Endothelial cell of hepatic sinusoid (primary cell): ENCODE results near the gene VEZT.

Experiments used
- in situ Hi-C: cut with HindIII; loops from 2 replicates; pipeline ENCODE4 v1.10.0; 2017; ENCODE audit warnings: low sequenced_read_pairs

VEZT gene

GRCh38 chr12:95248604-95249360, 31.2 kb downstream of the VEZT start:
- in situ Hi-C loops: no loop called here

- in situ Hi-C loops: no loop called here
Observed at GRCh38 chr12:95253386-95253785, 35.8 kb downstream of the VEZT start.

- in situ Hi-C loops: no loop called here
Observed at GRCh38 chr12:95257541-95257940, 39.9 kb downstream of the VEZT start.

- in situ Hi-C loops: no loop called here
Observed at GRCh38 chr12:95258151-95258550, 40.5 kb downstream of the VEZT start.

- in situ Hi-C loops: no loop called here
Observed at GRCh38 chr12:95258803-95259202, 41.2 kb downstream of the VEZT start.

GRCh38 chr12:95259368-95259767, 41.8 kb downstream of the VEZT start:
- in situ Hi-C loops: no loop called here

- in situ Hi-C loops: no loop called here
Observed at GRCh38 chr12:95261109-95261508, 43.5 kb downstream of the VEZT start.

- in situ Hi-C loops: no loop called here
Observed at GRCh38 chr12:95262808-95263207, 45.2 kb downstream of the VEZT start.

- in situ Hi-C loops: no loop called here
Observed at GRCh38 chr12:95265765-95266164, 48.2 kb downstream of the VEZT start.

- in situ Hi-C loops: no loop called here
Observed at GRCh38 chr12:95266254-95266653, 48.6 kb downstream of the VEZT start.

GRCh38 chr12:95269892-95270291, 52.3 kb downstream of the VEZT start:
- in situ Hi-C loops: no loop called here

- in situ Hi-C loops: no loop called here
Observed at GRCh38 chr12:95271465-95271864, 53.9 kb downstream of the VEZT start.

- in situ Hi-C loops: no loop called here
Observed at GRCh38 chr12:95277139-95277538, 59.5 kb downstream of the VEZT start.

- in situ Hi-C loops: loop anchor here (10.0 kb wide), 1 partner anchor 165 kb away; no protein-coding TSS in a partner anchor
Observed at GRCh38 chr12:95279856-95280255, 62.2 kb downstream of the VEZT start.

GRCh38 chr12:95282266-95282665, 64.7 kb downstream of the VEZT start:
- in situ Hi-C loops: loop anchor here (10.0 kb wide), 1 partner anchor 167 kb away; no protein-coding TSS in a partner anchor

GRCh38 chr12:95283371-95283770, 65.8 kb downstream of the VEZT start:
- in situ Hi-C loops: loop anchor here (10.0 kb wide), 1 partner anchor 169 kb away; no protein-coding TSS in a partner anchor

GRCh38 chr12:95286713-95287112, 69.1 kb downstream of the VEZT start:
- in situ Hi-C loops: loop anchor here (10.0 kb wide), 1 partner anchor 172 kb away; no protein-coding TSS in a partner anchor

- in situ Hi-C loops: no loop called here
Observed at GRCh38 chr12:95291501-95291900, 73.9 kb downstream of the VEZT start.

GRCh38 chr12:95298916-95299315, 81.3 kb downstream of the VEZT start:
- in situ Hi-C loops: no loop called here

GRCh38 chr12:95300286-95300685, 82.7 kb downstream of the VEZT start:
- in situ Hi-C loops: no loop called here

- in situ Hi-C loops: no loop called here
Observed at GRCh38 chr12:95303476-95303875, 85.9 kb downstream of the VEZT start.

GRCh38 chr12:95304673-95305198, 87.1 kb downstream of the VEZT start:
- in situ Hi-C loops: no loop called here
